OCI-LY1 (cell line): Measurements from ENCODE around the gene COL11A2.

Experiments
- H2AFZ ChIP-seq: fragments of 200-600 bp; sonication (generic), shearing (Covaris generic); 2 replicates; pipeline ENCODE4 v1.6.0; 2014; ENCODE audit warnings: antibody characterized with exemption, mild to moderate bottlenecking, low read length
- H3F3A ChIP-seq: fragments of 200-600 bp; sonication (generic), shearing (Covaris generic); 2 replicates; pipeline ENCODE4 v1.6.0; 2014; ENCODE audit warnings: mild to moderate bottlenecking, antibody characterized with exemption, low read length, moderate library complexity; ENCODE audit not compliant: insufficient read depth
- H3K27ac ChIP-seq: fragments of 200-600 bp; sonication (generic); 2 replicates; pipeline ENCODE4 v1.5.1; 2014; ENCODE audit warnings: low read length, mixed run types, mild to moderate bottlenecking, low read depth; ENCODE audit not compliant: poor library complexity, severe bottlenecking
- H3K27me3 ChIP-seq: fragments of 200-600 bp; sonication (generic); 2 replicates; pipeline ENCODE4 v1.6.0; 2014; ENCODE audit warnings: antibody characterized with exemption, mild to moderate bottlenecking, low read length, moderate library complexity; ENCODE audit not compliant: insufficient read depth
- H3K36me3 ChIP-seq: fragments of 200-600 bp; sonication (generic); 2 replicates; pipeline ENCODE4 v1.6.1; 2014; ENCODE audit warnings: mild to moderate bottlenecking, antibody characterized with exemption, low read length, moderate library complexity, mixed read lengths; ENCODE audit not compliant: insufficient read depth
- H3K4me1 ChIP-seq: fragments of 200-600 bp; sonication (generic); 2 replicates; pipeline ENCODE4 v1.5.1; 2014; ENCODE audit warnings: mild to moderate bottlenecking, low read length, moderate library complexity; ENCODE audit not compliant: insufficient read depth, severe bottlenecking
- H3K4me2 ChIP-seq: fragments of 200-600 bp; sonication (generic), shearing (Covaris generic); 2 replicates; pipeline ENCODE4 v1.6.1; 2014; ENCODE audit warnings: low read length
- H3K4me3 ChIP-seq: fragments of 200-600 bp; sonication (generic); 2 replicates; pipeline ENCODE4 v1.5.1; 2014; ENCODE audit warnings: low read length, low read depth, mild to moderate bottlenecking, mixed read lengths; ENCODE audit not compliant: poor library complexity, severe bottlenecking
- H3K79me2 ChIP-seq: fragments of 200-600 bp; shearing (Covaris generic); 2 replicates; pipeline ENCODE4 v1.6.1; 2016; ENCODE audit warnings: mixed run types, low read length, mixed read lengths; ENCODE audit not compliant: insufficient read depth
- H3K9ac ChIP-seq: fragments of 200-600 bp; sonication (generic), shearing (Covaris generic); 2 replicates; pipeline ENCODE4 v1.6.1; 2014; ENCODE audit warnings: mild to moderate bottlenecking, low read length, mixed read lengths
- H3K9me2 ChIP-seq: fragments of 200-600 bp; sonication (generic), shearing (Covaris generic); 2 replicates; pipeline ENCODE4 v1.6.1; 2014; ENCODE audit warnings: low read depth, mild to moderate bottlenecking, low read length, mixed read lengths
- H3K9me3 ChIP-seq: fragments of 200-600 bp; shearing (Covaris generic); 2 replicates; pipeline ENCODE4 v1.6.1; 2014; ENCODE audit warnings: low read length, mixed read lengths
- H4K20me1 ChIP-seq: fragments of 200-600 bp; sonication (generic), shearing (Covaris generic); 2 replicates; pipeline ENCODE4 v1.6.0; 2016; ENCODE audit warnings: mild to moderate bottlenecking, low read length; ENCODE audit not compliant: insufficient read depth
- EZH2 ChIP-seq: fragments of 200-600 bp; sonication (generic), shearing (Covaris generic); IDR thresholded peaks from 2 replicates; pipeline ENCODE4 v1.8.0; 2017; ENCODE audit warnings: borderline replicate concordance, mixed run types, mild to moderate bottlenecking, antibody characterized with exemption, low read length, moderate library complexity, mixed read lengths
- TF ChIP-seq, protein P1 (sequence below): fragments of 200-600 bp; sonication (generic), shearing (Covaris generic); IDR thresholded peaks from 2 replicates; pipeline ENCODE4 v1.5.1; 2017; ENCODE audit warnings: mild to moderate bottlenecking, antibody characterized with exemption, low read length, moderate library complexity, mixed read lengths

The COL11A2 gene

DNA sequence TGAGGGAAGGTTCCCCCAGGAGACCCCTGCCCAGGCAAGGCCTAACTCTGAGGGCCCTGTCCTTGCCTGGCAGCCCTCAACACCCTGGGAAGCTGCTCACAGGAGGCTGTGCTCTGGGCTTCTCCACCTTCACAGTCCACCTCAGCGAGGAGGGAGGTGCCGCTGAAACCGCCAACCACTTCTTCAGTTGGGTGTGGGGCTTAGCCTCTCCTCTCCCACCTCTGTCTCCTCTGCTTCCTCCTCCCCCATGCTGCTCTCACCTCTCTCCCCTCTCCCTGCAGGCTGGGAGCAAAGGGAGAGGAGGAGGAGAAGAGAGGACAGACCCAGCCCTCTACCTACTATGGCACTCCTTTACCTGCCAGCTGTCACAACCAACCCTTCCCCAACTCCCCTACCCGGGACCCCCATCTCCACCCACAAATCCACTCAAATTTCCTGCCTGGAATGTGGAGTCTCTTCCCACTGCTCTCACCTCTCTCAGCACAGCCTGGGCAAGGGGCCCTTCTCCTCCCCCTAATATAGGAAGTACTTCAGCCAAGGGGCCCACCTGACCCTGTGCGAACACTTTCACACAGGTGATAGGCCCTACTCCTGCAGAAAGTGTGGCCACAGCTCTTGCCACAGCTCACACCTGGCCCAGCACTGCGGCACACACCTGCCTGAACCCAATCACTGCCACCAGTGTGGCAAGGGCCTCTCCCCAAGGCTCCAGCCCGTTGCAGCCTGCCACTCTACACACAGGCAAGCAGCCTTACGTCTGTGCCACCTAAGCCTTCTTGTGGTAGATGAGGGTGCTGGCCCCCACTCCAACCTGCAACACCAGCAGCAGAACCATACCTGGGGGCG is 23.2 kb upstream of the COL11A2 start:
- TF ChIP-seq EZH2: no peak
- Histone ChIP-seq H3K36me3 (peaks cover 4% of the 10 kb centered on the region; the same call in 1 of the 2 replicates), H4K20me1 (no peaks in the 10 kb centered on the region), H3K9me2 (no peaks in the 10 kb centered on the region), H3F3A (no peaks in the 10 kb centered on the region), H3K27ac (no peak overlapping the region), H3K79me2 (no peaks in the 10 kb centered on the region), H3K4me2 (no peak overlapping the region), H2AFZ (no peak overlapping the region), H3K4me3 (no peak overlapping the region), H3K27me3 (0 out of 2 replicates have a peak, but pooled peaks cover 3% of the 10 kb centered on the region), H3K9ac (no peak overlapping the region), H3K9me3 (no peaks in the 10 kb centered on the region), H3K4me1 (no peaks in the 10 kb centered on the region)

DNA sequence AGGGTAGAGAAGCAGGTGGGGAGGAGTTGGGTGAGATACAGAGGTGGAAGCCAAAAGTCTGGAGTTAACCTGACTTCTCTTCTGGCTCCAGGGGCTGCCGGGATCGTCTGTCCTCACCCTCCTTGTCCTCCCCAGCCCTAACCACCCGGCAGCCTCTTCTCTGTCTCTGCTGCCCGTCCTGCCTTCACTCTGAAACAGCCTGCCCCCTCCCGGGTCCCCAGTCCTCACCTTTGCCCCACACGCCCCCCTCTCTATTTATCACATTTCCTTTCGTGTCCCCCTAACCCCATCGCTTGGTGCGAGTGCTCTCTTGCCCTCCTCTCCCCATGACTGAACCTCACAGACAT is 21.7 kb upstream of the COL11A2 start:
- TF ChIP-seq, protein P1, sequence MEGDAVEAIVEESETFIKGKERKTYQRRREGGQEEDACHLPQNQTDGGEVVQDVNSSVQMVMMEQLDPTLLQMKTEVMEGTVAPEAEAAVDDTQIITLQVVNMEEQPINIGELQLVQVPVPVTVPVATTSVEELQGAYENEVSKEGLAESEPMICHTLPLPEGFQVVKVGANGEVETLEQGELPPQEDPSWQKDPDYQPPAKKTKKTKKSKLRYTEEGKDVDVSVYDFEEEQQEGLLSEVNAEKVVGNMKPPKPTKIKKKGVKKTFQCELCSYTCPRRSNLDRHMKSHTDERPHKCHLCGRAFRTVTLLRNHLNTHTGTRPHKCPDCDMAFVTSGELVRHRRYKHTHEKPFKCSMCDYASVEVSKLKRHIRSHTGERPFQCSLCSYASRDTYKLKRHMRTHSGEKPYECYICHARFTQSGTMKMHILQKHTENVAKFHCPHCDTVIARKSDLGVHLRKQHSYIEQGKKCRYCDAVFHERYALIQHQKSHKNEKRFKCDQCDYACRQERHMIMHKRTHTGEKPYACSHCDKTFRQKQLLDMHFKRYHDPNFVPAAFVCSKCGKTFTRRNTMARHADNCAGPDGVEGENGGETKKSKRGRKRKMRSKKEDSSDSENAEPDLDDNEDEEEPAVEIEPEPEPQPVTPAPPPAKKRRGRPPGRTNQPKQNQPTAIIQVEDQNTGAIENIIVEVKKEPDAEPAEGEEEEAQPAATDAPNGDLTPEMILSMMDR: no peak
- TF ChIP-seq EZH2: no peak
- Histone ChIP-seq H3K27ac (no peak overlapping the region), H3K9ac (no peak overlapping the region), H3K9me3 (no peaks in the 10 kb centered on the region), H3K79me2 (no peaks in the 10 kb centered on the region), H4K20me1 (no peaks in the 10 kb centered on the region), H3K4me1 (peaks cover 4% of the 10 kb centered on the region), H3K36me3 (peaks cover 14% of the 10 kb centered on the region), H3K4me3 (no peak overlapping the region), H2AFZ (no peak overlapping the region), H3K9me2 (no peaks in the 10 kb centered on the region), H3K4me2 (no peak overlapping the region), H3K27me3 (0 out of 2 replicates have a peak, but pooled peaks cover 3% of the 10 kb centered on the region), H3F3A (no peaks in the 10 kb centered on the region)

DNA sequence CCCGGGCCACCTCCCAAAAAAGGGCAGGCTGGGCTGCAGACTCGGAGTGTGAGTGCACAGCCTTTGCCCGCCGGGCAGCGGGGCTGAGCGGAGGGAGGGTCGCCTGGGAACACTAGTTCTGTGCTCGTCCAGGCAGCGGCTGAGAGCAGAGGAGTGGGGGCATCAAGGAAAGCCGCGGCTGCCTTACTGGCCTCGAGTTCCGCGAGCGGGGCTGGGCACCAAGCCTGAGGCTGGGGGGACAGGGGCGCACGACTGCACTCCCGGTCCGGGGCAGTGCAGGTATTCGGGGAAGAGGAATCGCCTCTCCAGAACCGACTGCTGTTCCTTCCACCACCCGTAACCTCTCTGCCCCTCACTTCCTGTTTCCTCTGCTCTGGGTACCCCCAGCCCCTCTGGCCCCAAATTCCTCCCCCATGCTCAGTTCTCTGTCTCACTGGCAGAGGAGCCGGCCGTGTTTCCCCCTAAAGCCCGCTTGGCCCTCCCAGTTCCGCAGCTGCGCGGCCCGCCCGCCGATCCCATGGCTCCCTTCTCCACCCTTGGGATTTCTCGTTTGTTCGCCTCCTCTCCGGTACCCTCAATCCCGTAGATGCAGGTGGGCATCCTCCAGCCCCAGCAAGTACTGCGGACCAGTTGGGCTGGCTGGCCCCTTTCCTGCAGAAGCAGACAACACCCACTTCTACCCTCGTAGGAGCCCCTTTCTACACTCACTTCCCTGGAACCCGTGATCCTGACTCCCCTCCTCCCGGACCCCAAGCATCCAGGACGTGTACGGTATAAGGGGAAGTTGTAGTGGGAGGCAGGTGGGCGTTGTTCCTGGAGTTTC is 21.1 kb upstream of the COL11A2 start:
- Histone ChIP-seq H3K36me3 (peaks cover 14% of the 10 kb centered on the region), H3K27ac (no peak overlapping the region), H3K9ac (no peak overlapping the region), H3K4me2 (peak overlapping the region; percentile 6; the same call in 1 of the 2 replicates), H3K9me3 (no peaks in the 10 kb centered on the region), H3K4me3 (no peak overlapping the region), H3F3A (no peaks in the 10 kb centered on the region), H3K9me2 (no peaks in the 10 kb centered on the region), H4K20me1 (no peaks in the 10 kb centered on the region), H3K27me3 (0 out of 2 replicates have a peak, but pooled peaks cover 3% of the 10 kb centered on the region), H3K4me1 (peaks cover 7% of the 10 kb centered on the region), H3K79me2 (no peaks in the 10 kb centered on the region), H2AFZ (no peak overlapping the region)
- no peak for TF ChIP-seq EZH2
- TF ChIP-seq, protein P1: no peak
